Measurements from ENCODE around the gene MSH2. TPM values are rescaled to one million over a fixed set of nuclear protein-coding genes. Genes with fewer than 3 reads are reported as not detected.

MSH2 gene
- total and polyA plus RNA-seq, 2 of the 13 experiments (the other 11 are each of a cell fraction or from before 2014, with no cell fraction given), result 19.9 to 76.3 TPM

GRCh38 chr2:47402805-47403608 is at the start of gene MSH2 (continued):
- TF ChIP-seq ZNF770 (CRISPR knock-in tag; IDR thresholded peaks at IDR 0.05), result peak; percentile 65; the same call in 1 of the 2 replicates
- peak; percentile 99 for TF ChIP-seq ZNF709 (CRISPR knock-in tag; IDR thresholded peaks at IDR 0.05)
- TF ChIP-seq HINFP (CRISPR knock-in tag; IDR thresholded peaks at IDR 0.05; ENCODE audit: low read depth), result peak; percentile 91
- no peak for TF ChIP-seq TERF1 (CRISPR knock-in tag; IDR thresholded peaks at IDR 0.05)
- peak; percentile 94; the same call in 1 of the 2 replicates for TF ChIP-seq ZBTB42 (CRISPR knock-in tag; IDR thresholded peaks at IDR 0.05)
- peak; percentile 95 for TF ChIP-seq ZNF616 (CRISPR knock-in tag; IDR thresholded peaks at IDR 0.05; ENCODE audit: low read depth)
- no peak for TF ChIP-seq ZNF10 (CRISPR knock-in tag; IDR thresholded peaks at IDR 0.05; ENCODE audit: borderline replicate concordance, low read depth)
- peak; percentile 87 for TF ChIP-seq NFAT5 (CRISPR knock-in tag; IDR thresholded peaks at IDR 0.05)
- TF ChIP-seq ARID5B (CRISPR knock-in tag; IDR thresholded peaks at IDR 0.05), result peak; percentile 54; the same call in 1 of the 2 replicates
- TF ChIP-seq ZC3H13 (CRISPR knock-in tag; IDR thresholded peaks at IDR 0.05), result peak; percentile 95
- TF ChIP-seq BORCS8-MEF2B (CRISPR knock-in tag; IDR thresholded peaks at IDR 0.05), result peak; percentile 99
- no peak for TF ChIP-seq NFRKB (IDR thresholded peaks at IDR 0.05)
- TF ChIP-seq SSRP1 (CRISPR knock-in tag; IDR thresholded peaks at IDR 0.05), result no peak
- peak; percentile 42 for TF ChIP-seq CEBPG (CRISPR knock-in tag; IDR thresholded peaks at IDR 0.05)
- TF ChIP-seq SMARCC2 (IDR thresholded peaks at IDR 0.05), result no peak
